IMR-90 (cell line): ENCODE results near the gene SPATS2L. TPM values are rescaled to one million over a fixed set of nuclear protein-coding genes. Genes with fewer than 3 reads are reported as not detected.

ENCODE experiments used
- microRNA-seq, 2 experiments: library from miRNA; stranded (forward) in 1 of 2; unstranded in 1 of 2; fragments of 10-50 nt in 1 of 2; fragments of <30 nt in 1 of 2; gene quantifications in 1 of 2; microRNA quantifications in 1 of 2; one replicate each; pipeline versions ENCODE3 to v1.1.0; 2013 to 2020; ENCODE audit not compliant: insufficient read depth in 1 of 2, insufficient read length in 1 of 2, unreplicated experiment in 1 of 2
- polyA plus RNA-seq, 3 experiments: library from polyadenylated mRNA; depleted of rRNA; stranded (reverse); fragments of >200 nt; gene quantifications; 2 replicates each; pipeline ENCODE4 v1.2.3, GENCODE V29; 2012; ENCODE audit warnings: low replicate concordance in 1 of 3
- small RNA-seq, 5 experiments: library from RNA; depleted of rRNA; stranded (forward); fragments of <200 nt; gene quantifications; one replicate each; pipeline ENCODE3, GENCODE V24; 2012
- total RNA-seq: library from RNA; depleted of rRNA; stranded (reverse); fragments of >200 nt; gene quantifications from 2 replicates; pipeline ENCODE4 v1.2.3, GENCODE V29; 2012; rRNA removed

SPATS2L gene
- total and polyA plus RNA-seq, 2 of the 4 experiments (the other 2 are of a cell fraction): 118 to 155 TPM

Small RNAs within 50 kb of the gene (microRNA-seq; reads per million reads assigned to microRNA genes)
- not detected for gene RNY4P34 (ENCODE audit: insufficient read depth, insufficient read length)

Small RNAs within 50 kb of the gene (small RNA-seq; reads per million reads assigned to genes)
- 0 to 9.0 (median 0.15) reads per million in 5 experiments for gene RNY4P34

Other genes with a start within 250 kb of the SPATS2L start
- gene KCTD18, start 203.4 kb downstream of the SPATS2L start, total RNA-seq: 10.4 and 12.8 TPM in 2 replicates
- 6.7 and 7.1 TPM in 2 replicates for gene KCTD18, start 203.4 kb downstream of the SPATS2L start, polyA plus RNA-seq (2012; rRNA removed)
- 6.3 and 16.9 TPM in 2 replicates for gene SGO2, start 219.5 kb downstream of the SPATS2L start, total RNA-seq
- gene SGO2, start 219.5 kb downstream of the SPATS2L start, polyA plus RNA-seq (2012; rRNA removed): 4.7 and 5.4 TPM in 2 replicates